IMR-90 (cell line): ENCODE results near the gene AGT. TPM values are rescaled to one million over a fixed set of nuclear protein-coding genes. Genes with fewer than 3 reads are reported as not detected.

ENCODE experiments used
- ATAC-seq: fragments of 200-7000 bp; cut with Tn5 transposase; 2 replicates; pipeline ENCODE4 v1.9.1; 2020; ENCODE audit warnings: low read depth, mild to moderate bottlenecking, moderate library complexity
- BruUV-seq: library from RNA; stranded (reverse); fragments of 400-500 nt; replicated peaks from 2 replicates; lab custom pipeline; 2021; lab: Mats Ljungman, UMichigan
- CTCF ChIA-PET: fragments of 300-600 bp; formaldehyde crosslinking; extraction: SDS; loops from one replicate; lab custom pipeline; 2021; ENCODE audit warnings: antibody characterized with exemption; lab: Yijun Ruan, JAX
- POLR2A ChIA-PET: fragments of 300-600 bp; sonication (Branson Sonifier 250); formaldehyde crosslinking; loops from one replicate; lab custom pipeline; 2022; ENCODE audit warnings: antibody characterized with exemption; ENCODE audit not compliant: unreplicated experiment; lab: Charles Lee
- DNase-seq: peaks from one replicate; pipeline ENCODE4 v3.0.0; 2013
- H2AFZ ChIP-seq: replicated peaks from 2 replicates; pipeline ENCODE3; 2013; ENCODE audit warnings: low read length, mild to moderate bottlenecking; ENCODE audit not compliant: poor library complexity
- H2AK5ac ChIP-seq: 2 replicates; pipeline ENCODE4 v1.6.1; 2013; ENCODE audit warnings: low read depth, low read length, inconsistent platforms
- H2AK9ac ChIP-seq: replicated peaks from 2 replicates; pipeline ENCODE3; 2013; ENCODE audit warnings: mild to moderate bottlenecking, low read depth, low read length, moderate library complexity; ENCODE audit not compliant: poor library complexity
- H2BK120ac ChIP-seq: 2 replicates; pipeline ENCODE4 v1.6.1; 2013; ENCODE audit warnings: low read depth, low read length, inconsistent platforms
- H2BK15ac ChIP-seq: 3 replicates; pipeline ENCODE4 v1.6.1; 2013; ENCODE audit warnings: low read depth, low read length, inconsistent platforms
- H2BK20ac ChIP-seq: 2 replicates; pipeline ENCODE4 v1.6.1; 2013; ENCODE audit warnings: low read depth, mild to moderate bottlenecking, inconsistent platforms, low read length, moderate library complexity
- H2BK5ac ChIP-seq: 2 replicates; pipeline ENCODE4 v1.6.1; 2013; ENCODE audit warnings: mild to moderate bottlenecking, low read depth, low read length, inconsistent platforms; ENCODE audit not compliant: poor library complexity, severe bottlenecking
- H3K14ac ChIP-seq: replicated peaks from 2 replicates; pipeline ENCODE4 v1.6.1; 2013; ENCODE audit warnings: low read depth, low read length, inconsistent platforms
- H3K18ac ChIP-seq: 2 replicates; pipeline ENCODE4 v1.6.1; 2013; ENCODE audit warnings: low read depth, low read length, control low read depth
- H3K23ac ChIP-seq: 2 replicates; pipeline ENCODE4 v1.6.1; 2013; ENCODE audit warnings: low read depth, low read length, inconsistent platforms
- H3K27ac ChIP-seq: 2 replicates; pipeline ENCODE4 v1.5.1; 2013; ENCODE audit warnings: mild to moderate bottlenecking, control low read depth, low read length; ENCODE audit not compliant: insufficient read depth
- H3K27me3 ChIP-seq: 2 replicates; pipeline ENCODE4 v1.6.1; 2013; ENCODE audit warnings: low read length; ENCODE audit not compliant: control insufficient read depth, insufficient read depth
- H3K36me3 ChIP-seq: 2 replicates; pipeline ENCODE4 v1.6.1; 2013; ENCODE audit warnings: low read length, mixed read lengths; ENCODE audit not compliant: control insufficient read depth, insufficient read depth
- H3K4ac ChIP-seq: 2 replicates; pipeline ENCODE4 v1.6.1; 2013; ENCODE audit warnings: low read depth, low read length, inconsistent platforms
- H3K4me1 ChIP-seq: 2 replicates; pipeline ENCODE4 v1.6.1; 2013; ENCODE audit warnings: low read length, mixed read lengths; ENCODE audit not compliant: control insufficient read depth, insufficient read depth
- H3K4me2 ChIP-seq: 2 replicates; pipeline ENCODE4 v1.6.1; 2013; ENCODE audit warnings: low read depth, mild to moderate bottlenecking, control low read depth, low read length, moderate library complexity
- H3K4me3 ChIP-seq: 2 replicates; pipeline ENCODE4 v1.5.1; 2013; ENCODE audit warnings: low read depth, mild to moderate bottlenecking, control low read depth, low read length, moderate library complexity; ENCODE audit not compliant: insufficient read depth
- H3K56ac ChIP-seq: 2 replicates; pipeline ENCODE4 v1.6.1; 2013; ENCODE audit warnings: low read length, inconsistent platforms; ENCODE audit not compliant: insufficient read depth; ENCODE audit errors: extremely low read depth
- H3K79me1 ChIP-seq, 2 experiments: 2 replicates each; pipeline ENCODE4 v1.6.1; 2013; ENCODE audit warnings: low read length in 2 of 2, inconsistent platforms in 1 of 2, low read depth in 1 of 2
- H3K9ac ChIP-seq: 2 replicates; pipeline ENCODE4 v1.6.1; 2013; ENCODE audit warnings: low read depth, low read length, control low read depth
- H3K9me1 ChIP-seq: 2 replicates; pipeline ENCODE4 v1.6.1; 2013; ENCODE audit warnings: low read length, inconsistent platforms; ENCODE audit not compliant: insufficient read depth
- H3K9me3 ChIP-seq: 2 replicates; pipeline ENCODE4 v1.6.1; 2013; ENCODE audit warnings: low read length; ENCODE audit not compliant: control insufficient read depth, insufficient read depth
- H4K20me1 ChIP-seq: 2 replicates; pipeline ENCODE4 v1.6.1; 2013; ENCODE audit warnings: low read length, inconsistent platforms; ENCODE audit not compliant: insufficient read depth
- H4K5ac ChIP-seq: 2 replicates; pipeline ENCODE4 v1.6.1; 2013; ENCODE audit warnings: mild to moderate bottlenecking, low read depth, low read length, control low read depth
- H4K8ac ChIP-seq, 2 experiments: 2 replicates each; pipeline ENCODE4 v1.6.1; 2013; ENCODE audit warnings: low read depth in 2 of 2, low read length in 2 of 2, control low read depth in 1 of 2, inconsistent platforms in 1 of 2
- H4K91ac ChIP-seq: 2 replicates; pipeline ENCODE4 v1.6.1; 2013; ENCODE audit warnings: low read depth, low read length, inconsistent platforms; ENCODE audit not compliant: insufficient read depth
- BHLHE40 ChIP-seq: fragments of 150-350 bp; IDR thresholded peaks from 2 replicates; pipeline ENCODE4 v1.6.1; 2016; ENCODE audit warnings: mild to moderate bottlenecking, low read depth, low read length
- CEBPB ChIP-seq: IDR thresholded peaks from 2 replicates; pipeline ENCODE4 v1.6.1; 2012; ENCODE audit warnings: low read depth, low read length, improper control_type of control experiment
- CHD1 ChIP-seq: IDR thresholded peaks from 2 replicates; pipeline ENCODE4 v1.6.1; 2012; ENCODE audit warnings: low read depth, low read length, improper control_type of control experiment
- FOS ChIP-seq: fragments of 150-350 bp; IDR thresholded peaks from 2 replicates; pipeline ENCODE4 v1.6.1; 2016; ENCODE audit warnings: low read depth, low read length
- MAFK ChIP-seq: IDR thresholded peaks from 2 replicates; pipeline ENCODE4 v1.6.1; 2012; ENCODE audit warnings: low read depth, low read length, improper control_type of control experiment
- MAZ ChIP-seq: IDR thresholded peaks from 2 replicates; pipeline ENCODE4 v1.6.1; 2012; ENCODE audit warnings: low read depth, mild to moderate bottlenecking, low read length, improper control_type of control experiment, moderate library complexity, borderline replicate concordance
- MXI1 ChIP-seq: IDR thresholded peaks from 2 replicates; pipeline ENCODE4 v1.6.1; 2012; ENCODE audit warnings: low read depth, mild to moderate bottlenecking, low read length, moderate library complexity, borderline replicate concordance
- NFE2L2 ChIP-seq: fragments of 150-350 bp; IDR thresholded peaks from 2 replicates; pipeline ENCODE4 v1.6.1; 2016; ENCODE audit warnings: low read depth, mild to moderate bottlenecking, low read length
- POLR2A ChIP-seq: IDR thresholded peaks from 2 replicates; pipeline ENCODE4 v1.6.1; 2012; ENCODE audit warnings: mild to moderate bottlenecking, low read depth, low read length
- RAD21 ChIP-seq: IDR thresholded peaks from 2 replicates; pipeline ENCODE4 v1.6.1; 2012; ENCODE audit warnings: low read length, improper control_type of control experiment
- RCOR1 ChIP-seq: IDR thresholded peaks from 2 replicates; pipeline ENCODE4 v1.6.1; 2012; ENCODE audit warnings: mild to moderate bottlenecking, low read length, improper control_type of control experiment; ENCODE audit not compliant: insufficient replicate concordance
- RFX5 ChIP-seq: IDR thresholded peaks from 2 replicates; pipeline ENCODE4 v1.8.0; 2012; ENCODE audit warnings: low read depth, mild to moderate bottlenecking, low read length, moderate library complexity
- SMC3 ChIP-seq: fragments of 150-350 bp; IDR thresholded peaks from 2 replicates; pipeline ENCODE4 v1.6.1; 2016; ENCODE audit warnings: low read depth, mild to moderate bottlenecking, antibody characterized with exemption, low read length, moderate library complexity
- WGBS, 2 experiments: methylation state at CpG; one replicate each; pipeline versions ENCODE4 v1.1.5 to v1.1.7; 2013; ENCODE audit warnings: missing lambda C conversion rate in 2 of 2; ENCODE audit not compliant: insufficient read length in 1 of 2; ENCODE audit errors: extremely low coverage in 2 of 2; 5-methylcytosine and 5-hydroxymethylcytosine counted together
- dilution Hi-C: fragments of 300-500 bp; cut with HindIII; formaldehyde crosslinking; loops from one replicate; pipeline ENCODE4 v1.14.3; 2018; ENCODE audit warnings: low sequenced_read_pairs; ENCODE audit not compliant: unreplicated experiment
- in situ Hi-C: fragments of 300-500 bp; cut with MboI; formaldehyde crosslinking; loops from 3 replicates; pipeline ENCODE4 v1.14.3; 2019; ENCODE audit warnings: low sequenced_read_pairs, inconsistent platforms, mixed read lengths
- intact Hi-C: fragments of 100-400 bp; cut with micrococcal nuclease; formaldehyde crosslinking; loops from 2 replicates; pipeline ENCODE4 v1.10.0; 2022
- polyA plus RNA-seq, 3 experiments: library from polyadenylated mRNA; depleted of rRNA; stranded (reverse); fragments of >200 nt; gene quantifications; 2 replicates each; pipeline ENCODE4 v1.2.3, GENCODE V29; 2012; ENCODE audit warnings: low replicate concordance in 1 of 3
- total RNA-seq: library from RNA; depleted of rRNA; stranded (reverse); fragments of >200 nt; gene quantifications from 2 replicates; pipeline ENCODE4 v1.2.3, GENCODE V29; 2012
- TF ChIP-seq, protein P1 (sequence below): fragments of 150-350 bp; IDR thresholded peaks from 2 replicates; pipeline ENCODE4 v1.6.1; 2017; ENCODE audit warnings: mild to moderate bottlenecking, antibody characterized with exemption, low read length, low read depth
- TF ChIP-seq, protein P2 (sequence below): conservative IDR thresholded peaks from 2 replicates; pipeline ENCODE4 v1.5.1; 2012; ENCODE audit warnings: mild to moderate bottlenecking, low read depth, low read length, improper control_type of control experiment
- TF ChIP-seq, protein P3 (sequence below): fragments of 150-350 bp; IDR thresholded peaks from 2 replicates; pipeline ENCODE4 v1.6.1; 2016; ENCODE audit warnings: low read depth, mild to moderate bottlenecking, low read length, moderate library complexity, borderline replicate concordance

AGT gene
- total and polyA plus RNA-seq, 2 of the 4 experiments (the other 2 are of a cell fraction): 0.18 to 0.34 TPM

DNA sequence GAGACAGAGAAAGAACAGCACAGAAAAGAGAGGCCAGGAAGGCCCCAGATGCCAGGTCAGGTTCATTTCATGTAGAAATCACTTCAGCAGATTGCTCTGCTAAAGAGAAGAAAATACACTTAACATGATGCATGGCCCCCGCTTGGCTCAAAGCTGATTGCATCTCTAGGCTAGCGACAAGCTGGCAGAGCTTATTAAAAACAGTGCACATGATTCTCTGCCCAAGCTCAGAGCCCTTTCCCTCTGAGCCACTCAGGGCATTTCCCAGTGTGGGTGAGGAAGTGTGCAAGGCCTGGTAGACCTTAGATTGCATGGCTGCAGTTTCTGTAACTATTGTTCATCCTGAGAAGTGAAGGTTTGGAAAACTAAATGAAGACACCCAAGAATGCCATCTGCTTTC lies 30.0 kb upstream of the AGT start:
- Histone ChIP-seq H2BK5ac (no peak overlapping the region), H4K8ac (no peak overlapping the region), H3K4ac (no peak overlapping the region), H3K79me1 (no peaks in the 10 kb centered on the region), H4K20me1 (no peaks in the 10 kb centered on the region), H3K9me3 (no peaks in the 10 kb centered on the region), H3K14ac (no peak overlapping the region), H4K5ac (no peak overlapping the region), H3K18ac (no peak overlapping the region), H3K4me1 (peaks cover 9% of the 10 kb centered on the region; the same call in 1 of the 2 replicates), H3K36me3 (no peaks in the 10 kb centered on the region), H3K27ac (no peak overlapping the region), H3K4me3 (no peak overlapping the region), H2BK120ac (no peak overlapping the region), H3K4me2 (no peak overlapping the region), H4K91ac (no peak overlapping the region), H3K56ac (no peak overlapping the region), H3K9ac (no peak overlapping the region), H2AFZ (no peak overlapping the region), H2AK9ac (no peak overlapping the region), H3K23ac (no peak overlapping the region), H2AK5ac (no peak overlapping the region), H3K27me3 (peaks cover 5% of the 10 kb centered on the region; the same call in 1 of the 2 replicates), H2BK15ac (no peak overlapping the region), H3K9me1 (no peaks in the 10 kb centered on the region), H2BK20ac (no peak overlapping the region)
- ChIA-PET POLR2A (no interaction called here), CTCF (no interaction called here)
- BruUV-seq: no TSS peak
- dilution Hi-C loops: no loop called here
- no peak for DNase-seq
- intact Hi-C loops: no loop called here
- ATAC-seq: no peak; the same call in 1 of the 2 replicates
- WGBS, 2 experiments: 59% methylated on average over 2 of the region's 2 CpGs; no CpG with 5 or more reads in 1 of the 2 experiments
- in situ Hi-C loops: no loop called here
- TF ChIP-seq, protein P1, sequence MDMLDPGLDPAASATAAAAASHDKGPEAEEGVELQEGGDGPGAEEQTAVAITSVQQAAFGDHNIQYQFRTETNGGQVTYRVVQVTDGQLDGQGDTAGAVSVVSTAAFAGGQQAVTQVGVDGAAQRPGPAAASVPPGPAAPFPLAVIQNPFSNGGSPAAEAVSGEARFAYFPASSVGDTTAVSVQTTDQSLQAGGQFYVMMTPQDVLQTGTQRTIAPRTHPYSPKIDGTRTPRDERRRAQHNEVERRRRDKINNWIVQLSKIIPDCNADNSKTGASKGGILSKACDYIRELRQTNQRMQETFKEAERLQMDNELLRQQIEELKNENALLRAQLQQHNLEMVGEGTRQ: no peak
- TF ChIP-seq NFE2L2 (no peak), RAD21 (no peak), MXI1 (no peak), POLR2A (no peak), CHD1 (no peak), RCOR1 (no peak), MAZ (no peak), CEBPB (no peak), RFX5 (no peak), FOS (no peak), SMC3 (no peak), BHLHE40 (no peak), MAFK (no peak)
- TF ChIP-seq, protein P2, sequence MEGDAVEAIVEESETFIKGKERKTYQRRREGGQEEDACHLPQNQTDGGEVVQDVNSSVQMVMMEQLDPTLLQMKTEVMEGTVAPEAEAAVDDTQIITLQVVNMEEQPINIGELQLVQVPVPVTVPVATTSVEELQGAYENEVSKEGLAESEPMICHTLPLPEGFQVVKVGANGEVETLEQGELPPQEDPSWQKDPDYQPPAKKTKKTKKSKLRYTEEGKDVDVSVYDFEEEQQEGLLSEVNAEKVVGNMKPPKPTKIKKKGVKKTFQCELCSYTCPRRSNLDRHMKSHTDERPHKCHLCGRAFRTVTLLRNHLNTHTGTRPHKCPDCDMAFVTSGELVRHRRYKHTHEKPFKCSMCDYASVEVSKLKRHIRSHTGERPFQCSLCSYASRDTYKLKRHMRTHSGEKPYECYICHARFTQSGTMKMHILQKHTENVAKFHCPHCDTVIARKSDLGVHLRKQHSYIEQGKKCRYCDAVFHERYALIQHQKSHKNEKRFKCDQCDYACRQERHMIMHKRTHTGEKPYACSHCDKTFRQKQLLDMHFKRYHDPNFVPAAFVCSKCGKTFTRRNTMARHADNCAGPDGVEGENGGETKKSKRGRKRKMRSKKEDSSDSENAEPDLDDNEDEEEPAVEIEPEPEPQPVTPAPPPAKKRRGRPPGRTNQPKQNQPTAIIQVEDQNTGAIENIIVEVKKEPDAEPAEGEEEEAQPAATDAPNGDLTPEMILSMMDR: no peak
- TF ChIP-seq, protein P3, sequence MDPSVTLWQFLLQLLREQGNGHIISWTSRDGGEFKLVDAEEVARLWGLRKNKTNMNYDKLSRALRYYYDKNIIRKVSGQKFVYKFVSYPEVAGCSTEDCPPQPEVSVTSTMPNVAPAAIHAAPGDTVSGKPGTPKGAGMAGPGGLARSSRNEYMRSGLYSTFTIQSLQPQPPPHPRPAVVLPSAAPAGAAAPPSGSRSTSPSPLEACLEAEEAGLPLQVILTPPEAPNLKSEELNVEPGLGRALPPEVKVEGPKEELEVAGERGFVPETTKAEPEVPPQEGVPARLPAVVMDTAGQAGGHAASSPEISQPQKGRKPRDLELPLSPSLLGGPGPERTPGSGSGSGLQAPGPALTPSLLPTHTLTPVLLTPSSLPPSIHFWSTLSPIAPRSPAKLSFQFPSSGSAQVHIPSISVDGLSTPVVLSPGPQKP: no peak
